ENCODE data around the gene AFTPH.

Gene AFTPH

DNA sequence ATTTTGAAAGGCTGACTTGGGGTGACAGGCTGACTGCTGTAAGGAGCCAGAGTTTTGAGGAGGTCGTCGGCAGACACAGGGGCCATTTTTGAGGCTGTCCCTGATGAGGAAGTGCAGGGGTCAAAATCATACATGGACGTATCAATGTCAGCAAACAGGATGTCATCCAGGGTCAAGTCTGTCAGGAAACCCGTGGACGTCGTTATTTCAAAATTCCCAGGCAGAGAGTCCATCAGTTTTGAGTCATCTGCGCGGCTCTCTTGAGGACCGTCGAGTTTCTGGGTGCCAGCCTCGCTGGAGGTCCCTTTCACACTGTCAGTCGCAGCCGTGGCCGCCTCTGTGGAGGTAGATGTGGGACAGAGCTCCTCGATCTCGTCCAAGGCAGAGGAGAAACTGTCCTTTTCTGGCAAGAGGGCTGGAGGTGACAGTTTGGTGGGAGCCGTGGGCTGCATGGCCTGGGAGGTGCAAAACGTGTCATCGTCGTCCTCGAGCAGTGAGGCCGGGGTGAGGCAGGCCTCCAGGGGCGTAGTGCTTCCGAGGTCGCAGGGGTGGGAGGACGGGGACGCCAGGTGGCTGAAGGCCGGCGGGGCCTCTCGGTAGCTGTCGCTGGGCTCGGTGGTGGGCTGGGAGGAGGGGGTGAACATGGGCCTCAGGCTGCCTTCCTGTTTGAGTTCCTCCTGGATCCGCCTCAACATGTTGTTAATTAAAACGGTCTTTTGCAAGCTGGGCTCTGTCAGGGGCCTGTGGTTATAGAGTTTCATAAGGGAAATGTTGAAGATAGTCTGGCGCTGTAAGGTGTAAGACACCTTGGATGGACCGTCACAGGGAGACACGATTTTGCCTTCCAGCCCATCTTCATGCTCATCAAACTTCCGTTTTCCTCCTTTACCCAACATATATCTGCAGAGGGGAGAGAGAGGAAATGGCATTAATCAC lies 112.1 kb downstream of the AFTPH start:
- Histone ChIP-seq H3K4me3 (no peak overlapping the region), H3K27ac (no peak overlapping the region)
- no peak for DNase-seq (ENCODE audit: low spot score)
- TF ChIP-seq, protein P1, sequence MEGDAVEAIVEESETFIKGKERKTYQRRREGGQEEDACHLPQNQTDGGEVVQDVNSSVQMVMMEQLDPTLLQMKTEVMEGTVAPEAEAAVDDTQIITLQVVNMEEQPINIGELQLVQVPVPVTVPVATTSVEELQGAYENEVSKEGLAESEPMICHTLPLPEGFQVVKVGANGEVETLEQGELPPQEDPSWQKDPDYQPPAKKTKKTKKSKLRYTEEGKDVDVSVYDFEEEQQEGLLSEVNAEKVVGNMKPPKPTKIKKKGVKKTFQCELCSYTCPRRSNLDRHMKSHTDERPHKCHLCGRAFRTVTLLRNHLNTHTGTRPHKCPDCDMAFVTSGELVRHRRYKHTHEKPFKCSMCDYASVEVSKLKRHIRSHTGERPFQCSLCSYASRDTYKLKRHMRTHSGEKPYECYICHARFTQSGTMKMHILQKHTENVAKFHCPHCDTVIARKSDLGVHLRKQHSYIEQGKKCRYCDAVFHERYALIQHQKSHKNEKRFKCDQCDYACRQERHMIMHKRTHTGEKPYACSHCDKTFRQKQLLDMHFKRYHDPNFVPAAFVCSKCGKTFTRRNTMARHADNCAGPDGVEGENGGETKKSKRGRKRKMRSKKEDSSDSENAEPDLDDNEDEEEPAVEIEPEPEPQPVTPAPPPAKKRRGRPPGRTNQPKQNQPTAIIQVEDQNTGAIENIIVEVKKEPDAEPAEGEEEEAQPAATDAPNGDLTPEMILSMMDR (IDR thresholded peaks at IDR 0.05) = no peak

DNA sequence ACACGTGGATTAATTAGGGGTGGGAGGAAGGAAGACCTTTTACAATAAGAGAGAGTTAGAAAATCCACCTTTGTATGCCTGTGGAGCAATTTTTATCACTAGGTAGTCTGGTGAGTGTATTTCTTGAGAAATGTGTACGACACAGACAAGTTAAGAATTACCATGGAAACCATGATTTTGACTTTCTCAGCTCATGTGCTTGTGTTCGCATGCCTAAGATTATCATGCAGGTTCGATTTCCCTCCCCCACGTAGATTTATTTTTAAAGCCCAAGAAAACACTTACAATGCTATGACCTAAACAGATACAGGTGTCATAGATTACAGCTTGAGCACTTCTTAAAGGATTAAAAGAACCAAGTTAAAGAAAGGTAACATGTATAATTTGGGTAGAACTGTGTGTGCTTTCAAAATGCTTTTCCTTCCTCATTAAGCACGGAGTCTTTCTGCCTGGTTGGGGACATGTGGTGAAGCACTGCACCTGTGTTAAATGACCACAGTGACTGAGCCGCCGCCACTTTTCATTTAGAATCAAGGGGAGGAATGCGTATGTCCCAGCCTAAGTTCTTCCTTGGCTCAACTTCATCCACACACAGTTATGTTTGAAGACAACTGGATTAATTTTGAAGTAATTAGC lies 113.0 kb downstream of the AFTPH start:
- TF ChIP-seq, protein P1 (IDR thresholded peaks at IDR 0.05) = no peak
- H3K4me3 ChIP-seq = no peak overlapping the region
- no peak overlapping the region for H3K27ac ChIP-seq
- no peak for DNase-seq (ENCODE audit: low spot score)

DNA sequence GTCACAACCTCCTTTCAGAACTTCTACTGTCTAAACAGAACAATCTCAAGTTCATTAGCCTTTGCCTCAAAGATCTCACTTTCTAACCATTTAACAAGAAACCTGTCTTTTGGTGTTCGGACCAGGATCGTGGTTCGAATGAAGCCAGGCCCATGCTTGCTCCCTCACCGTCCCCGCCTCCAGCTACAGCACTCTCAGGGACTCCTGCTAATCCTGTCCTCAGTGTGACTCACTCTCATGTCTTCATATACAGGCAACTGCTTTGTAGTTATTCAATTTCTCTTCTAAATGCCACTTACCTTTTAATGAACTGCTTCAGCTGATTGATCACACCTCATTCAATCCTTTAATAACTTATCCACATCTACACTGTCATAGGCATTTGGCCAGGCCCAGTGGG lies 113.8 kb downstream of the AFTPH start:
- TF ChIP-seq, protein P1 (IDR thresholded peaks at IDR 0.05) = no peak
- DNase-seq (ENCODE audit: low spot score) = no peak
- no peak overlapping the region for H3K4me3 ChIP-seq
- H3K27ac ChIP-seq = no peak overlapping the region

DNA sequence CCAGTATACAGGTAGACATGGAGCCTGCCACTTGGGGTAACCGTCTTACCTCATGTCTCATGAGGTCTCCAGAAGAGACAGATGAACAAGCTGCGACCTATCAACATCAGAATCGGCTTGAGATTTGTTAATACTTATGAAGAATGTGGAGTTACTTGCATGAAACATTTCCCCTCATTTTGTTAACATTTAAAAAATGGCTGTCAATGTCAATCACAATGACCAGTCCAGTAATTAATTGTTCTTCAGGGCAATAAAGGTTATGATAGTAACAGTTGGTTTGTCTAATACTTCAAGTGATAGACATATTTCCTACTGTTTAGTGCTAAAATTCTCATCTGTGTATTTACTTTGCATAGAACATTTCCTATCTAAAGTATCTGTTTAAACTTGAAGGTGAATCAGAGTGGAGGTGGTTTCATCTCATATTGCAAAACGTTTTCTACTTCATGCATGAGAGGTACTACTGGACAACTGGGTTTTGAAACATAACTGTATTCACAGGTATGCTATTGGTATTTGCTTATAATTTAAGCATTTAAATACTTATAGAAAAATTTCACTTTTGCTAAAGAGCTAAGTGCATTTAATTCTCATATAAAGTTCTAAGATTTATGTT lies 114.5 kb downstream of the AFTPH start:
- no peak overlapping the region for H3K4me3 ChIP-seq
- no peak overlapping the region for H3K27ac ChIP-seq
- TF ChIP-seq, protein P1 (IDR thresholded peaks at IDR 0.05) = no peak
- DNase-seq (ENCODE audit: low spot score) = no peak

DNA sequence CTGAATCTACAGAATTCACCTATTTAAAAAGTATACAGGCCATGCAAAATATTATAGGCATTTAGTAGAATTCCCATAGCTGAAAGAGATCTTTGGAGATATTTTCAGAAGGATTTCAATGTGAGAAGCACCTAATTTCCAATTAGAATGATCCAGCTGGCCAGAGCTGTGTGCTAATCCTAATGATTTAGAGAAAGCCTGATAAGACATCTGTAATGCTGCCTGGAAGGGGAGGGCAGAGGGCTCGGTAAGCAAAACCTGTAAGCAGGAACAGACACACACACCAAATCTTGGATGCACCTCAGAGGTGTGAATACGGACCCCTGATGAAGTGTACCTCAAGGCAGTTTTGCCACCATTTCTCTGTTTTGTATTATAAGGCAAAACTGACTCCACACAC lies 115.6 kb downstream of the AFTPH start:
- Histone ChIP-seq H3K4me3 (no peak overlapping the region), H3K27ac (no peak overlapping the region)
- DNase-seq (ENCODE audit: low spot score) = no peak
- TF ChIP-seq, protein P1 (IDR thresholded peaks at IDR 0.05) = no peak

DNA sequence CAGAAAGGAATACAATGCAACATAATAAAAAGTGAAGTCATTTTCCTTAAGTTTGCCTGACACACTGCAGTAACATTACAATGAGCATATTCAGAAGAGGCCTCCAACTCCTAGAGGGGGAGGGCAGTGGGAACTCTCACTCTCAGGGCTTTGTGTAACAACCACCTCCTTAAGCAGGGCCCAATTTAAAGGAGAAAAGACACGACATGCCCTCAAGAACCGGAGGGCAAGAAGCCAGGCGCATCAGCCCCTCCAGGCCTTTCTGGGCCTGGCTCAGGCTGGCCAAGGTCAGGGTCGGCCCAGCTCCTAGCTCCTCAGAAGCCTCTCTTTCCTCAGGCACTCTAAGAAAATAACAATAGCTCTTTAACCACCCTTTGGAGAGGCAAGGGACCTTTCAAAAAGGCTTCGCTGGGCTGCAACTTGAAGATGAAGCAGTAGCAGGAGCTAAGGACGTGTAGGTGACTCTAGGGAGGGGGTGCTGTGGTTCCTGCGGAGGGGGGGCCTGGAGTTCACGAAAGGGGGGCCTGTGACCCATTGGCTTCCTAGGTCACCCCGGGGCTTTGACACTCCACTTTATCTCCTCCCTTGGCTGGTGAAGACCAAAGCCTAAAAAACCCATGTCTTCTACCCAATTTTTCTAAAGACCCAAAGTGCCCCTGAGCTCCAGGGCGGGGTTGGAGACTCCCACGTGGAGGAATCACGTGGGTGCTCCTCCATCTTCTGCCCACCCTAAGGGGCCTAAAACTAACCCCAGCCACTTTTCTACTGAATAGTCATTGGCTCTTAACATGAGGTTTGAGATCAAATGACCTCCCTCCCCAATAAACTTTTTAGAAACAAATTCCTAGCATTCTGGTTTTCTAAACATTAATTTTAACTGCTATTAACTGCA lies 116.3 kb downstream of the AFTPH start:
- Histone ChIP-seq H3K27ac (peak overlapping the region in 1 of 2 donors; percentile 7), H3K4me3 (no peak overlapping the region)
- TF ChIP-seq, protein P1 (IDR thresholded peaks at IDR 0.05) = no peak
- no peak for DNase-seq (ENCODE audit: low spot score)
